GM19463 (cell line): ENCODE data around the gene CHMP1A.

Source experiments
- ATAC-seq: cut with Tn5 transposase; IDR thresholded peaks from one replicate; pipeline ENCODE4 v1.9.1; 2021; ENCODE audit warnings: mild to moderate bottlenecking, moderate library complexity; ENCODE audit not compliant: unreplicated experiment

The CHMP1A gene

GRCh38 chr16:89607937-89608740, 49.4 kb downstream of the CHMP1A start:
- ATAC-seq: no peak

GRCh38 chr16:89607453-89607852, 50.1 kb downstream of the CHMP1A start:
- ATAC-seq: no peak

GRCh38 chr16:89606006-89606405, 51.5 kb downstream of the CHMP1A start:
- ATAC-seq: no peak

- no peak for ATAC-seq
These were observed 52.1 kb downstream of the CHMP1A start for GRCh38 chr16:89605186-89605970.

- ATAC-seq: no peak
These were observed 52.7 kb downstream of the CHMP1A start for GRCh38 chr16:89604764-89605163.

GRCh38 chr16:89602952-89603590, 54.4 kb downstream of the CHMP1A start:
- no peak for ATAC-seq

- ATAC-seq: no peak
These were observed 55.1 kb downstream of the CHMP1A start for GRCh38 chr16:89602273-89602951.

GRCh38 chr16:89601906-89602272, 55.6 kb downstream of the CHMP1A start:
- ATAC-seq: no peak

- ATAC-seq: no peak
These were observed 56.6 kb downstream of the CHMP1A start for GRCh38 chr16:89600956-89601355.

GRCh38 chr16:89600427-89600826, 57.1 kb downstream of the CHMP1A start:
- no peak for ATAC-seq

GRCh38 chr16:89599902-89600301, 57.6 kb downstream of the CHMP1A start:
- no peak for ATAC-seq

GRCh38 chr16:89599451-89599858, 58.1 kb downstream of the CHMP1A start:
- ATAC-seq: no peak

GRCh38 chr16:89598199-89598598, 59.3 kb downstream of the CHMP1A start:
- no peak for ATAC-seq

- ATAC-seq: no peak
These were observed 60.4 kb downstream of the CHMP1A start for GRCh38 chr16:89596957-89597649.

GRCh38 chr16:89596061-89596689, 61.3 kb downstream of the CHMP1A start:
- no peak for ATAC-seq

- ATAC-seq: no peak
These were observed 62.0 kb downstream of the CHMP1A start for GRCh38 chr16:89595330-89596060.
